Progenitor cell of endocrine pancreas (in vitro differentiated cells): ENCODE data around the gene FOSL1. TPM values are rescaled to one million over a fixed set of nuclear protein-coding genes. Genes with fewer than 3 reads are reported as not detected.
A peak's percentile ranks its signal among the peaks of the same experiment; 100 is the strongest.

Source experiments
- DNase-seq: peaks from one replicate; pipeline ENCODE4 v3.0.0; 2021; ENCODE audit warnings: low spot score; ENCODE audit not compliant: unreplicated experiment
- H3K27ac Mint-ChIP-seq: 2 replicates; pipeline ENCODE4 v1.8.0; 2021; ENCODE audit warnings: mild to moderate bottlenecking, moderate library complexity, mixed read lengths
- H3K27me3 Mint-ChIP-seq: 2 replicates; pipeline ENCODE4 v1.8.0; 2021; ENCODE audit warnings: mixed read lengths
- H3K36me3 Mint-ChIP-seq: 2 replicates; pipeline ENCODE4 v1.8.0; 2022; ENCODE audit warnings: mixed read lengths; ENCODE audit not compliant: insufficient read depth
- H3K4me1 Mint-ChIP-seq: 2 replicates; pipeline ENCODE4 v1.8.0; 2021; ENCODE audit warnings: low read depth, mixed read lengths
- H3K4me3 Mint-ChIP-seq: 2 replicates; pipeline ENCODE4 v1.8.0; 2021; ENCODE audit warnings: low read depth, mild to moderate bottlenecking, moderate library complexity, mixed read lengths
- H3K9me3 Mint-ChIP-seq: 2 replicates; pipeline ENCODE4 v1.8.0; 2021; ENCODE audit warnings: low read depth, mixed read lengths
- CTCF ChIP-seq: fragments of 200-600 bp; sonication (generic); IDR thresholded peaks from one replicate; pipeline ENCODE4 v1.5.0; 2021; ENCODE audit warnings: antibody characterized with exemption, mild to moderate bottlenecking; ENCODE audit not compliant: unreplicated experiment
- long read RNA-seq: library from polyadenylated mRNA; unstranded; transcript quantifications from one replicate; pipeline ENCODE4 v2.0.0, GENCODE V29; 2020
- total RNA-seq: library from RNA; stranded (reverse); gene quantifications from 2 replicates; pipeline ENCODE4 v1.2.1, GENCODE V29; 2021

The FOSL1 gene
- total RNA-seq = 1.7 and 2.6 TPM in 2 replicates
- long read RNA-seq = 0 reads

- Mint-ChIP-seq H3K36me3 (no peaks in the 10 kb centered on the region), H3K4me1 (peaks cover 1% of the 10 kb centered on the region), H3K9me3 (no peaks in the 10 kb centered on the region), H3K4me3 (peak within 1 kb of the TSS; percentile 62), H3K27ac (peak within 1 kb of the TSS; percentile 85), H3K27me3 (peaks cover 73% of the 10 kb centered on the region)
- peak; percentile 64 for DNase-seq
- TF ChIP-seq CTCF = no peak
Observed at GRCh38 chr11:65900125-65900898, at the start of gene FOSL1. Gene FOSL1, minus strand, starts transcription at chr11:65900388. Its CDS starts 49 bp downstream, at chr11:65900339.

DNA sequence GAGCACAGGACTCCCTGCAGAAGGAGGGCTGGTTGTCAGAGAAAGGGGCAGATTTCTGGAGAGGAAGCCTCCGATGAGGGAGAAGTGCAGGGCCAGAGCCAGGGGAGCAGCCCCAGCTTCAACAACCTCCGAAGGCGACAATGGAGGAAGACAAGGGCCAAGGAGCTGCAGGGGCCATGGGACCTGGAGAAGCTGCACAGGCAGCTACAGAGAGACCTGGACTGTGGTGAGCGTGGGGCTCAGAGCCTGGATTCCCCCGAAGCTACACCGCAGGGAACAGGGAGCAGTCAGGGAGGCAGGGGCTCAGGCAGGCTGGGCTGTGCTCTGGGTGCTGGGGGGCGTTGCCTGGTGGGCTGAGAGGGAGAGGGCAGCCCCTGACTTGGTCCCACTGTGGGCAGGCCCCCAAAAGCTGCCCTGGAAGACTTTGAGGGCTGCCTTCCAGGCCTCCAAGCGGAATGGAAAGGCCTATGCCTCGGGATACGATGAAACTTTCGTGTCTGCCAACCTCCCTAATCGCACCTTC lies 47.5 kb upstream of the FOSL1 start:
- H3K36me3 Mint-ChIP-seq = no peaks in the 10 kb centered on the region
- no peak overlapping the region for H3K4me3 Mint-ChIP-seq
- H3K27me3 Mint-ChIP-seq = peaks cover 6% of the 10 kb centered on the region
- peaks cover 4% of the 10 kb centered on the region for H3K4me1 Mint-ChIP-seq
- no peaks in the 10 kb centered on the region for H3K9me3 Mint-ChIP-seq
- no peak for TF ChIP-seq CTCF
- H3K27ac Mint-ChIP-seq = no peak overlapping the region
- no peak for DNase-seq

DNA sequence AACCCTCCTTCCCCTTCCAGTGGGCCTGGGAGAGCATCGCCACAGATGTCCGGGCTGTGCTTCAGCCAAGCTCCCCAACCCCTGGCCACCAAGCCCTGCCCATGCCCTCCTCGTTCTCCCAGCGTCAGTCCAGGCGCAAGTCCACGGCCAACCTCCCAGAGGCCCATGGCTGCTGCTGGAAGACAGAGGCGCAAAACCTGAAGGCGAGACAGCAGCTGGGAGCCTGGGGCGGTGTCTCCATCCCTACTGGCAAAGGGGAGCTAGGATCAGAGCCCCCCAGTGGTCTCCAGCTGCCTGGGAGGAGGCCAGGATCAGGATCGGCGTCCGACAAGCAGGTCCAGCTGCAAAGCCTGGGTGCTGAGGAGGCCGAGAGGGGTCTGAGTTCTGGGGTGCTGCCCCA lies 46.9 kb upstream of the FOSL1 start:
- H3K27me3 Mint-ChIP-seq = peaks cover 10% of the 10 kb centered on the region
- no peaks in the 10 kb centered on the region for H3K9me3 Mint-ChIP-seq
- H3K4me3 Mint-ChIP-seq = no peak overlapping the region
- H3K36me3 Mint-ChIP-seq = no peaks in the 10 kb centered on the region
- peaks cover 2% of the 10 kb centered on the region for H3K4me1 Mint-ChIP-seq
- no peak for TF ChIP-seq CTCF
- H3K27ac Mint-ChIP-seq = no peak overlapping the region
- DNase-seq = no peak

DNA sequence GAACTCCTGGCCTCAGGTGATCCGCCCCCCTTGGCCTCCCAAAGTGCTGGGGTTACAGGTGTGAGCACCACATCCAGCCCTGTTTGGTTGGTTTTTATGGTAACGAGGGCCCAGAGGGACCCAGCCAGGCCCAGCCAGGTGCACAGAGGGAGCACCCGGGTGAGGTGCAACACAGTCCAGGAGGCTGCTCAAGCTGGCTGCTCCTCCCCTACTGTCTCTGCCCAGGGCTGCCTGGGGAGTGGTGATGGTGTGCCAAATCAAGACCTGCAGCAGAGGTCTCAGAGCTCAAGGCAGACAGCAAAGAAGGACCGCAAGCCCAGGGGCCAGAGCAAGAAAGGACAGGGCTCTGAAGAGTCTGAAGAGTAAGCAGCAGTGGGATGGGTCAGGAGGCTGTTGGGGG lies 46.5 kb upstream of the FOSL1 start:
- DNase-seq = no peak
- H3K36me3 Mint-ChIP-seq = no peaks in the 10 kb centered on the region
- H3K9me3 Mint-ChIP-seq = no peaks in the 10 kb centered on the region
- H3K27me3 Mint-ChIP-seq = peaks cover 11% of the 10 kb centered on the region
- no peak for TF ChIP-seq CTCF
- no peak overlapping the region for H3K27ac Mint-ChIP-seq
- no peak overlapping the region for H3K4me3 Mint-ChIP-seq
- H3K4me1 Mint-ChIP-seq = no peaks in the 10 kb centered on the region

- Mint-ChIP-seq H3K9me3 (no peaks in the 10 kb centered on the region), H3K4me1 (no peaks in the 10 kb centered on the region), H3K36me3 (no peaks in the 10 kb centered on the region), H3K27me3 (peaks cover 17% of the 10 kb centered on the region), H3K27ac (no peak overlapping the region), H3K4me3 (no peak overlapping the region)
- no peak for DNase-seq
- no peak for TF ChIP-seq CTCF
Observed at GRCh38 chr11:65945941-65946558, 45.9 kb upstream of the FOSL1 start.
